HG03159 (cell line): Measurements from ENCODE around the gene LRTM1.

Source experiments
- ATAC-seq: cut with Tn5 transposase; IDR thresholded peaks from one replicate; pipeline ENCODE4 v1.9.1; 2021; ENCODE audit warnings: mild to moderate bottlenecking, moderate library complexity; ENCODE audit not compliant: unreplicated experiment

The LRTM1 gene

GRCh38 chr3:54940971-54941370 is 13.1 kb upstream of the LRTM1 start:
- ATAC-seq, result no peak

GRCh38 chr3:54939557-54940300 is 11.9 kb upstream of the LRTM1 start:
- ATAC-seq, result no peak

- ATAC-seq, result no peak
Measured at GRCh38 chr3:54936561-54936960, 8.7 kb upstream of the LRTM1 start.

GRCh38 chr3:54935869-54936268 is 8.0 kb upstream of the LRTM1 start:
- ATAC-seq, result no peak

GRCh38 chr3:54932606-54933005 is 4.7 kb upstream of the LRTM1 start:
- ATAC-seq, result no peak

- no peak for ATAC-seq
Measured at GRCh38 chr3:54931182-54931581, 3.3 kb upstream of the LRTM1 start.

GRCh38 chr3:54918516-54918915 is 9.3 kb downstream of the LRTM1 start:
- ATAC-seq, result no peak

GRCh38 chr3:54917862-54918261 is 10.0 kb downstream of the LRTM1 start:
- ATAC-seq, result no peak

- no peak for ATAC-seq
Measured at GRCh38 chr3:54917174-54917573, 10.7 kb downstream of the LRTM1 start.

GRCh38 chr3:54916732-54917131 is 11.1 kb downstream of the LRTM1 start:
- ATAC-seq, result no peak

GRCh38 chr3:54915976-54916375 is 11.9 kb downstream of the LRTM1 start:
- ATAC-seq, result no peak

- ATAC-seq, result no peak
Measured at GRCh38 chr3:54915181-54915580, 12.7 kb downstream of the LRTM1 start.

- no peak for ATAC-seq
Measured at GRCh38 chr3:54914180-54914579, 13.7 kb downstream of the LRTM1 start.

GRCh38 chr3:54909191-54909590 is 18.7 kb downstream of the LRTM1 start:
- no peak for ATAC-seq

- ATAC-seq, result no peak
Measured at GRCh38 chr3:54906763-54907162, 21.1 kb downstream of the LRTM1 start.

GRCh38 chr3:54905920-54906319 is 21.9 kb downstream of the LRTM1 start:
- no peak for ATAC-seq

GRCh38 chr3:54905261-54905888 is 22.5 kb downstream of the LRTM1 start:
- no peak for ATAC-seq

GRCh38 chr3:54901906-54902685 is 25.8 kb downstream of the LRTM1 start:
- ATAC-seq, result no peak

- no peak for ATAC-seq
Measured at GRCh38 chr3:54900838-54901591, 26.8 kb downstream of the LRTM1 start.

- no peak for ATAC-seq
Measured at GRCh38 chr3:54899273-54899672, 28.6 kb downstream of the LRTM1 start.

- no peak for ATAC-seq
Measured at GRCh38 chr3:54897028-54897711, 30.7 kb downstream of the LRTM1 start.
